ENCODE measurements around the gene PDIA6.

DNA sequence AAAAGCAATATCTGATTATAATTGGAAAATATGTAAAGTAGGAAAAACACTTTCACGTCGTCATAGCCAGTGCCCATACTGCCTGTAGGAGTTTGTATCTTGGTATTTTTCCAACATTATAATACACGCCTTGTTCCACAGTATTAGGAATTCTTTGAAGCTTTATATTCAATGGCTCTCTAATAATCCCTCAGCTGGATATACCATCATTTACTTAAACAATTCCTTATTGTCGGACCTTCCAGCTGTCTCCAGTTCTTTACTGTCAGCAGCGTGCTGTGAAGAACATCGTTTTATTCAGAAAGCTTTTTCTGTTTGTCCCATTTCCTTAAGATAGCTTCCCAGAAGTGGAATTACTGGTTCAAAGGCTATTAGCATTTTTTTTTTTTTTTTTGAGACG is 59.4 kb downstream of the PDIA6 start:
- TF ChIP-seq, protein P1, sequence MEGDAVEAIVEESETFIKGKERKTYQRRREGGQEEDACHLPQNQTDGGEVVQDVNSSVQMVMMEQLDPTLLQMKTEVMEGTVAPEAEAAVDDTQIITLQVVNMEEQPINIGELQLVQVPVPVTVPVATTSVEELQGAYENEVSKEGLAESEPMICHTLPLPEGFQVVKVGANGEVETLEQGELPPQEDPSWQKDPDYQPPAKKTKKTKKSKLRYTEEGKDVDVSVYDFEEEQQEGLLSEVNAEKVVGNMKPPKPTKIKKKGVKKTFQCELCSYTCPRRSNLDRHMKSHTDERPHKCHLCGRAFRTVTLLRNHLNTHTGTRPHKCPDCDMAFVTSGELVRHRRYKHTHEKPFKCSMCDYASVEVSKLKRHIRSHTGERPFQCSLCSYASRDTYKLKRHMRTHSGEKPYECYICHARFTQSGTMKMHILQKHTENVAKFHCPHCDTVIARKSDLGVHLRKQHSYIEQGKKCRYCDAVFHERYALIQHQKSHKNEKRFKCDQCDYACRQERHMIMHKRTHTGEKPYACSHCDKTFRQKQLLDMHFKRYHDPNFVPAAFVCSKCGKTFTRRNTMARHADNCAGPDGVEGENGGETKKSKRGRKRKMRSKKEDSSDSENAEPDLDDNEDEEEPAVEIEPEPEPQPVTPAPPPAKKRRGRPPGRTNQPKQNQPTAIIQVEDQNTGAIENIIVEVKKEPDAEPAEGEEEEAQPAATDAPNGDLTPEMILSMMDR (IDR thresholded peaks at IDR 0.05), result no peak
- TF ChIP-seq POLR2A (IDR thresholded peaks at IDR 0.05), result no peak

All from Peyer's patch (tissue), 4 donors.